GM12864 (cell line): ENCODE data around the gene WDR54.

Experiments
- DNase-seq: peaks from one replicate; pipeline ENCODE4 v3.0.0-alpha.2; 2011; ENCODE audit warnings: low read depth
- H3K4me3 ChIP-seq: 2 replicates; pipeline ENCODE4 v1.5.1; 2011; ENCODE audit warnings: mild to moderate bottlenecking, low read depth, low read length, control low read depth
- CTCF ChIP-seq: IDR thresholded peaks from 2 replicates; pipeline ENCODE4 v1.5.1; 2011; ENCODE audit warnings: low read depth, mild to moderate bottlenecking, moderate library complexity, low read length, control low read depth, inconsistent platforms; ENCODE audit errors: missing control alignments

WDR54 gene

DNA sequence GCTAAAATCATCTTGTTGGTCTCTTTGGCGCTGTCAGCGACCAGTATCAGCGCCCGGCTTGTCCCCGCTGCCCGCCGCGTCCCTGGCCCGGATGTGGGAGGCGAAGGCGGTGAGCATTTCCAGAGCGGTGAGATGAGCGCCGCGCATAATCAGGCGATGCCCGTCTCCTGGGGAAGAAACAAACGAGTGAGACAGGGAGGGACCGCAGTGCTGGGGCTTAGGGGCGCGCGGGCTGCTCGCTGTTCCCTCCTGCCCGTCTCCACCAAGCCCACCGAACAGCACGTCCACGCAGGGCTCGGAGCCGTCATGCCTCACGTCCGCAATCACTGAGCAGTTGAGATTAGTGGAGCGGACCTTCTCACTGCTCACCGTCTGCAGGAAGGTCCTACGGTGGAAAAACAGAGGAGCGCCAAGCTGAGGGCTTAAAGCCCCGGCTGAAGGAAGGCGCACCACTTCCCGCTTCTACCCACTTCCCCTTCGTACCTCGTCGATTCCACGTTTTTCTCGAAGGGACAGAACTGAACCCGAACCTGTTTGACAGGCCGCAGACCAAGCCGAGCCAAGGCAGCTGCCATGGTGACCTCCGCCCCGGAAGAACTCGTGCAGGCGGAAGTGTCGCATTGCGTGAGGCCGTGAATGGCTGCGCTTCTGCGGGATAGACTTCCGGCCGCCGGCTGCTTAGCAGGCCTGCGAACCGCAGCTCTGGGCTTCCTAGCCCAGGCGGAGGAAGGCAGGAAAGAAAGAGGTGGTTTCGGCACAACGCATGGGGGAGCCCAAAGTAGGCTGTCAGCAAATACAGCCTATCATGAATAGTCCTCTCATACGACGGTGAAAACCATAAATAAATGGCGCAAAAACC is 50.8 kb downstream of the WDR54 start, which contains the start of gene MRPL53:
TSS of gene MRPL53 (minus strand) at position 595 of the 859 bp plus-strand sequence. CDS start at position 575, 20 bp downstream.
- H3K4me3 ChIP-seq, result peak within 1 kb of the TSS; percentile 79
- TF ChIP-seq CTCF, result no peak
- peak; percentile 92 for DNase-seq

DNA sequence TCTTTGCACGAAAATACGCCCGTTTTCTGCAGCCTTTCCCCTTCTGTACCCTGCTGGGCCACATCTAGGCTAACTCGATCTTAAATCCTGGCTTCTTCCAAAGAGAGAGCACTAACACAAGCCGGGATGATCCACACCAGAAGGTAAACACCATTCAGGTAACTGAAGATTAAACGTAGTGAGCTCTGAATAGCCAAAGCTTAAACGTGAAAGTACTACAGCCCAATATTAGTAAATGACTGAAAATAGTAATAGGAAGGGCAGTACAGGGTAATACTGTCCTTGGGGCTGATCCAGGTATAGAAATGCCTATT is 51.4 kb downstream of the WDR54 start:
- peak overlapping the region; percentile 79 for H3K4me3 ChIP-seq
- no peak for TF ChIP-seq CTCF
- DNase-seq, result no peak

DNA sequence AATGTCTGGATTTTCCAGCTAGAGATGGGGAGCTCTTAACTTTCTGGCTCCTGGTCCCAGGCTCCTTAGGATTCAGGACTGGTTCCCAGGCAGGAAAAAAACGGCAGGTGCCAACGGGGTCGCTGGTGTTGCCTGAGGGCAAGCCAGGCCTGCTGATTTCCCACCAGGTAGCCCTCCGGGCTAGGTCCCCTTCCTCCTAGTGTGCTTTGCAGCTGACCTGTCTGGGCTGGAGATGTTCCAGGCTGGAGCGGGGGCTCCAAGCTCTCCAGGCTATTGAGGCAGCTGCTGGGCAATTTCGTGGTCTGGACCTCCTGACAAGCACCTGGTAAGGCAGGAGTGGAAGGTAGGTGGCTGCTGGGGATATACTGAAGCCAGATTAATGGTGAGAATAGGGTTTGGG is 53.0 kb downstream of the WDR54 start:
- TF ChIP-seq CTCF, result no peak
- H3K4me3 ChIP-seq, result no peak overlapping the region
- DNase-seq, result no peak

DNA sequence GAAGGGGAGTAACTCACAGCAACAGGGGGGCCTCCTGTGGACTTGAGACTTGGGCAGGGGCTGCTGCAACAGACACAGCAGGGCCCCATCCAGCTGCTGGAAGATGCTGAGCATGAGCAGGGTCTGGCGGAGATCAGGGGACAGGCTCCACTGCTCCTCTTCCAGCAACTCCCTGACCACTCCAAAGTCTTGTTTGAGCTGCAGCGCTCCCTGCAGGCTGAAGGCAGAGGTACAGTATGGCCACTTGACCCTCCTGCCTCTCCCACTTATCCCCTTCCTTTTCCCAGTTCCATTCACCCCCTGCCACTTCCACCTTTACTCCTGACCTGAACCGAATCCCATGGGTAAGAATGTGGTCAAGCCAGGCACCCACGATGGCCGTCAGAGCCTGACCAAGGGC is 53.4 kb downstream of the WDR54 start:
- no peak overlapping the region for H3K4me3 ChIP-seq
- DNase-seq, result no peak
- TF ChIP-seq CTCF, result peak; percentile 55
